Gastroesophageal sphincter (tissue), 3 donors: ENCODE measurements around the gene SNRNP200.
A peak's percentile ranks its signal among the peaks of the same experiment; 100 is the strongest.

Source experiments
- EP300 ChIP-seq: sonication (generic); formaldehyde crosslinking; IDR thresholded peaks from one replicate; pipeline ENCODE4 v1.6.1; 2017; ENCODE audit warnings: antibody characterized with exemption, mild to moderate bottlenecking
- POLR2AphosphoS5 ChIP-seq: sonication (generic); formaldehyde crosslinking; IDR thresholded peaks from one replicate; pipeline ENCODE4 v1.6.1; 2017; ENCODE audit warnings: antibody characterized with exemption
- TF ChIP-seq, protein P1 (sequence below), 4 experiments: fragments of 200-600 bp in 2 of 4; fragments of 450-650 bp in 2 of 4; sonication (generic) in 1 of 4; IDR thresholded peaks; one replicate each; pipeline ENCODE4 v1.5.1; 2017 to 2019; ENCODE audit warnings: antibody characterized with exemption in 4 of 4, mild to moderate bottlenecking in 2 of 4, moderate library complexity in 2 of 4

DNA sequence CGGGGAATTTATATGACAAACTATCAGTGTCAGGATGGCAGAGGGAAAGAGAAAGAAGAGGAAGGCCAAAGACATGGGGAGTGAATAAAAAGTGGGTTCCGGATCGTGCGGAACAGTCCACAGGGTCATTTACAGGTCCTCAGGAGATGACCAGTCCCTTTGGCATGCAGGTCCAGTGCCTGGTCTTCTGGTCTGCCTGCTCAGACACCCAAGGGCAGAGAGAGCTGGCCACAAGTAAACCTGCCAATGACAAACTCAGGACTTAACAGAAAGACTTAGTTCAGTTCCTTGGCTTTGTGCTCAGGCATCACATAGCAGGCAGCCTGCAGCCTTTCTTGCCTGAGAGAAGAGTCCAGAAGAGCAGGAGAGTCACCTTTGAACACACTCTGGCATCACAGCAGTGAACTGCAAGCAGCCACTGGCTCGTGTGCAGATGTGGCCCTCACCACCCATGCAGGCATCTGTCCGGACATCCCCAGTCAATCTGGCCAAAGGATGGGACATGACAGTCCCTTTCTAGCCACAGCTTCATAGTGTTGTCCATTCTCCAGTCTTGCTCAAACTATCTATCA is 53.5 kb downstream of the SNRNP200 start:
- TF ChIP-seq, protein P1, sequence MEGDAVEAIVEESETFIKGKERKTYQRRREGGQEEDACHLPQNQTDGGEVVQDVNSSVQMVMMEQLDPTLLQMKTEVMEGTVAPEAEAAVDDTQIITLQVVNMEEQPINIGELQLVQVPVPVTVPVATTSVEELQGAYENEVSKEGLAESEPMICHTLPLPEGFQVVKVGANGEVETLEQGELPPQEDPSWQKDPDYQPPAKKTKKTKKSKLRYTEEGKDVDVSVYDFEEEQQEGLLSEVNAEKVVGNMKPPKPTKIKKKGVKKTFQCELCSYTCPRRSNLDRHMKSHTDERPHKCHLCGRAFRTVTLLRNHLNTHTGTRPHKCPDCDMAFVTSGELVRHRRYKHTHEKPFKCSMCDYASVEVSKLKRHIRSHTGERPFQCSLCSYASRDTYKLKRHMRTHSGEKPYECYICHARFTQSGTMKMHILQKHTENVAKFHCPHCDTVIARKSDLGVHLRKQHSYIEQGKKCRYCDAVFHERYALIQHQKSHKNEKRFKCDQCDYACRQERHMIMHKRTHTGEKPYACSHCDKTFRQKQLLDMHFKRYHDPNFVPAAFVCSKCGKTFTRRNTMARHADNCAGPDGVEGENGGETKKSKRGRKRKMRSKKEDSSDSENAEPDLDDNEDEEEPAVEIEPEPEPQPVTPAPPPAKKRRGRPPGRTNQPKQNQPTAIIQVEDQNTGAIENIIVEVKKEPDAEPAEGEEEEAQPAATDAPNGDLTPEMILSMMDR (IDR thresholded peaks at IDR 0.05), result no peak
- TF ChIP-seq EP300 (no peak), POLR2AphosphoS5 (peak; percentile 11)
